MCF 10A (cell line): ENCODE data around the gene FIGN. TPM values are rescaled to one million over a fixed set of nuclear protein-coding genes. Genes with fewer than 3 reads are reported as not detected.

Experiments
- BruUV-seq: library from RNA; stranded (reverse); fragments of 400-500 nt; replicated peaks from 2 replicates; lab custom pipeline; 2021; lab: Mats Ljungman, UMichigan
- CTCF ChIA-PET: fragments of 300-600 bp; sonication (Branson Sonifier 250); formaldehyde crosslinking; extraction: SDS; loops from one replicate; lab custom pipeline; 2021; ENCODE audit warnings: antibody characterized with exemption, inconsistent platforms; lab: Yijun Ruan, JAX
- POLR2A ChIA-PET: fragments of 300-600, 350-650 bp; sonication (Branson Sonifier 250); formaldehyde crosslinking; extraction: SDS; loops from one replicate; lab custom pipeline; 2020; ENCODE audit warnings: antibody characterized with exemption, inconsistent platforms; lab: Yijun Ruan, JAX
- DNase-seq: peaks from one replicate; pipeline ENCODE4 v3.0.0-alpha.2; 2018; ENCODE audit not compliant: unreplicated experiment
- H3K27ac Mint-ChIP-seq: one replicate; pipeline ENCODE4 v1.8.0; 2022; ENCODE audit warnings: mild to moderate bottlenecking, low read depth, mixed read lengths; ENCODE audit not compliant: unreplicated experiment
- H3K27me3 Mint-ChIP-seq: one replicate; pipeline ENCODE4 v1.8.0; 2022; ENCODE audit warnings: mixed read lengths; ENCODE audit not compliant: insufficient read depth, unreplicated experiment
- H3K36me3 Mint-ChIP-seq: one replicate; pipeline ENCODE4 v1.8.0; 2022; ENCODE audit warnings: mild to moderate bottlenecking, moderate library complexity, mixed read lengths; ENCODE audit not compliant: insufficient read depth, unreplicated experiment
- H3K4me1 Mint-ChIP-seq: one replicate; pipeline ENCODE4 v1.8.0; 2022; ENCODE audit warnings: mixed read lengths; ENCODE audit not compliant: insufficient read depth, unreplicated experiment
- H3K4me3 Mint-ChIP-seq: one replicate; pipeline ENCODE4 v1.8.0; 2022; ENCODE audit warnings: mild to moderate bottlenecking, moderate library complexity, mixed read lengths; ENCODE audit not compliant: unreplicated experiment
- H3K9me3 Mint-ChIP-seq: one replicate; pipeline ENCODE4 v1.8.0; 2022; ENCODE audit warnings: mixed read lengths; ENCODE audit not compliant: unreplicated experiment
- CTCF ChIP-seq: fragments of 200-600 bp; IDR thresholded peaks from one replicate; pipeline ENCODE4 v1.8.0; 2022; ENCODE audit warnings: antibody characterized with exemption, mild to moderate bottlenecking; ENCODE audit not compliant: unreplicated experiment
- intact Hi-C: fragments of 100-400 bp; cut with micrococcal nuclease; formaldehyde crosslinking; loops from 2 replicates; pipeline ENCODE4 v1.14.1; 2022
- total RNA-seq: library from RNA; stranded (reverse); gene quantifications from 2 replicates; pipeline ENCODE4 v1.2.3, GENCODE V29; 2022

FIGN gene
- total RNA-seq, 1 experiment from 2014 or later = 11.7 TPM

DNA sequence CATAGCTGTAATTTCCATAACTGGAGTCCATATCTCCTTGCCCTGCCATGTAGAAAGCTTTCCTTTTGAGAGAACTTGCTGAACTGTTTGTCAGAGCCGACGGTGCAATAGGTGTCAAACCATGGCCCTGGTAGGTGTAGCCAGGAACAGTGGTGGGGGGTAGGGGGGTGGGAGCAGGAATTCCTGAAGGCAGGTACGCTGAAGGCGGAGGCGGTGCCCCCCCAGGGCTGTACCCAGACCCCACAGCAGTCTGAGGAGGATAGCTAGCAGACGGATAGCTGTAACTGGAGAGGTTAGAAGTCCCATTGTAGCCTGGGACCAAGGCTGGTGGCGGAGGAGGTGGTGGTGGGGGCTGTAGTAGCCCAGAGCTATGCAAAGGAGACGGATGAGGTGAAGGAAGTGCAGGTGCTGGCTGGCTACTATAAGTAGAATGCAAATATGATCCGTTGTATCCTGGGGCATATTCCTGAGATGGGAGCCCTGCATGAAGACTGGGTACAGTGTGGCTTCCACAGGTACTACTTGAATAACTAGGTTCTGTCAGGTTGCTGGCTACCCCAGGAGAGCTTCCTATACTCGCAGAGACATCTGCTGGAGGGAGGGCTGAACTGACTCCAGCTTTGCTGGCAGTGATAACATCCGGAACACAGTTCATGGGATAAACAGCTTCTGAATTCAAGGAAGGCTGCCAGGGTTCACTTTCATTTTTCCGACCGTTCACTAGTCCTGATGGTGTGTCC is 124.8 kb downstream of the FIGN start:
- Mint-ChIP-seq H3K36me3 (peaks cover 35% of the 10 kb centered on the region), H3K4me1 (peaks cover 7% of the 10 kb centered on the region), H3K27me3 (no peaks in the 10 kb centered on the region), H3K4me3 (no peak overlapping the region), H3K9me3 (no peaks in the 10 kb centered on the region), H3K27ac (no peak overlapping the region)
- POLR2A ChIA-PET = interaction anchor here (0.6 to 0.9 kb wide), 3 partner anchors 42 to 538 kb away, joined by 3 to 4 read pairs (median 3); no protein-coding TSS in a partner anchor
- no peak for DNase-seq
- CTCF ChIA-PET = interaction anchor here (0.6 to 0.9 kb wide), 3 partner anchors 35 to 429 kb away, joined by 3 to 6 read pairs (median 3); no protein-coding TSS in a partner anchor
- intact Hi-C loops = no loop called here
- no peak for TF ChIP-seq CTCF
- BruUV-seq = no TSS peak

- no peaks in the 10 kb centered on the region for H3K27me3 Mint-ChIP-seq
These were observed 128.2 kb downstream of the FIGN start for GRCh38 chr2:163607630-163608029.

DNA sequence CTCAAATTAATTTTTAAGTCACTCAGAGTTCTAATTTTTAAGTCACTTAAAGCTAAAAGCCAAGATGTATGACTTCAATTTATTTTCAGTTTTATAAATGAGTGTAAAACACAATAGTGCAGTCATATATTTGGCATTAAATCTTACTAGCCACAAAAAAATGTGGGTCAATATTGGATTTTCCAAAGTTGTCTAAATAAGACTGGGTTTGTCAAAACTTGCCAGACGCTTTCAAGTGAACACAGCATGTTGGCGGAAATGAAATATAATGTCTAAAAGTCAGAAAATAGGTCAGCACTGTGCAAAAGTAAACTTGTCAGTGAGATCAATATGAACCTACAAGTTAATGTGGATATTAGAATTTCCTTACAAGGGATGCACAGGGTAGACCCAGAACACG is 128.9 kb downstream of the FIGN start:
- Mint-ChIP-seq H3K4me1 (peaks cover 12% of the 10 kb centered on the region), H3K36me3 (peaks cover 18% of the 10 kb centered on the region), H3K4me3 (no peak overlapping the region), H3K27me3 (no peaks in the 10 kb centered on the region), H3K27ac (no peak overlapping the region), H3K9me3 (no peaks in the 10 kb centered on the region)
- TF ChIP-seq CTCF = no peak
- BruUV-seq = no TSS peak
- no peak for DNase-seq
- CTCF ChIA-PET = interaction anchor here (1.2 kb wide), 1 partner anchor 23 kb away, joined by 3 read pairs; no protein-coding TSS in a partner anchor
- POLR2A ChIA-PET = no interaction called here
- intact Hi-C loops = loop anchor here (10.0 kb wide), 1 partner anchor 128 kb away; the partner anchor contains the start of gene FIGN

More at GRCh38 chr2:163607630-163608029, 128.2 kb downstream of the FIGN start:
- ChIA-PET POLR2A (no interaction called here), CTCF (interaction anchor here (1.2 kb wide), 1 partner anchor 23 kb away, joined by 3 read pairs; no protein-coding TSS in a partner anchor)
- H3K27ac Mint-ChIP-seq = no peak overlapping the region
- BruUV-seq = no TSS peak
- intact Hi-C loops = loop anchor here (10.0 kb wide), 1 partner anchor 127 kb away; the partner anchor contains the start of gene FIGN
- no peaks in the 10 kb centered on the region for H3K9me3 Mint-ChIP-seq
- no peak for TF ChIP-seq CTCF
- DNase-seq = no peak
- no peak overlapping the region for H3K4me3 Mint-ChIP-seq
- peaks cover 25% of the 10 kb centered on the region for H3K36me3 Mint-ChIP-seq
- peaks cover 12% of the 10 kb centered on the region for H3K4me1 Mint-ChIP-seq

DNA sequence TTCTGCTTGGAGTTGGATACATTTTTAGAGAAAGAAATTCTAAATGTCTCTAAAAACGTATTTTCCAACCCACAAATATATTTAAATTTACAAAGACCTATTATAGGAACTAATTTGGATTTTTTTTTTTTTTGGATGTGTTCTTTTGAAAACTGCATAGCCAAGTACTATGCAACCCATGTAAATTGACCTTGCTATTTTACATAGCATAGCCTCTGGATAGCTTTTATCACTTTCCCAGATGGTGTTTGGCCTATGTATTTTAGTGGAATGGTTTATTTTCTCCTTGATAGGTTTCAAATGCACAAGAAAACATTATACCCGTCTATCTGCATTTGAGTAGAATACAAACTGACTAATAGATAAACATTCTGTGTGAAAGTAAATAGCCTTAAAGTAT is 130.0 kb downstream of the FIGN start:
- TF ChIP-seq CTCF = no peak

More for the DNA sequence above, 130.0 kb downstream of the FIGN start:
- BruUV-seq = no TSS peak
- DNase-seq = no peak
- Mint-ChIP-seq H3K36me3 (peaks cover 10% of the 10 kb centered on the region), H3K27ac (no peak overlapping the region), H3K4me1 (peaks cover 12% of the 10 kb centered on the region), H3K9me3 (no peaks in the 10 kb centered on the region), H3K27me3 (no peaks in the 10 kb centered on the region), H3K4me3 (no peak overlapping the region)
- intact Hi-C loops = loop anchor here (10.0 kb wide), 1 partner anchor 129 kb away; the partner anchor contains the start of gene FIGN
- POLR2A ChIA-PET = interaction anchor here (0.6 kb wide), 1 partner anchor 55 kb away, joined by 3 read pairs; no protein-coding TSS in a partner anchor
- CTCF ChIA-PET = interaction anchor here (0.7 to 1.1 kb wide), 4 partner anchors 13 to 424 kb away, joined by 3 read pairs; no protein-coding TSS in a partner anchor
